ENCODE data around the gene ARFRP1. TPM values are rescaled to one million over a fixed set of nuclear protein-coding genes. Genes with fewer than 3 reads are reported as not detected.
"Not testable (repeated sequence)": the region's sequence is repeated elsewhere in the genome, so short reads cannot be mapped to it uniquely, and the experiment has no call there.

ARFRP1 gene
- total RNA-seq, 4 donors from 2014 or later: 43.6 to 52.1 (median 46.7) TPM

GRCh38 chr20:63732118-63733095 is 24.6 kb upstream of the ARFRP1 start:
- H3K4me1 ChIP-seq: peaks cover 17% of the 10 kb centered on the region in 2 donors
- H3K4me3 ChIP-seq (replicated peaks in 1 of 3): no peak overlapping the region
- TF ChIP-seq CTCF (IDR thresholded peaks at IDR 0.05): no peak
- no peak for TF ChIP-seq POLR2A (IDR thresholded peaks at IDR 0.05)
- H3K27ac ChIP-seq: no peak overlapping the region
- WGBS, 2 donors: 87 to 88% methylated on average over 38 of the region's 38 CpGs
- intact Hi-C loops (cut with DNase I): no loop called here
- H3K27me3 ChIP-seq: no peaks in the 10 kb centered on the region
- no peak for DNase-seq
- no peaks in the 10 kb centered on the region for H3K9me3 ChIP-seq
- peaks cover 14 to 25% of the 10 kb centered on the region in 2 donors for H3K36me3 ChIP-seq

DNA sequence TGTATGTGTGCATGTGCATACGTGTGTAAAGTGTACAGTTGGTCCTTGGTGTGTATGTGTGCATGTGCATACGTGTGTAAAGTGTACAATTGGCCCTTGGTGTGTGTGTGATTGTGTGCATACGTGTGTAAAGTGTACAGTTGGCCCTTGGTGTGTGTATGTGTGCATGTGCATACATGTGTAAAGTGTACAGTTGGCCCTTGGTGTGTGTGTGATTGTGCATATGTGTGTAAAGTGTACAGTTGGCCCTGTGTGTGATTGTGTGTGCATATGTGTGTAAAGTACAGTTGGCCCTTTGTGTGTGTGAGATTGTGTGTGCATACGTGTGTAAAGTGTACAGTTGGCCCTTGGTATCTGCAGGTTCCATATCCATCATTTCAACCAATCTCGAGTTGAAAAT is 23.6 kb upstream of the ARFRP1 start:
- no peak for TF ChIP-seq POLR2A (IDR thresholded peaks at IDR 0.05)
- no peak for TF ChIP-seq CTCF (IDR thresholded peaks at IDR 0.05)
- Histone ChIP-seq H3K27ac (no peak overlapping the region), H3K4me1 (peaks cover 17 to 20% of the 10 kb centered on the region in 2 donors), H3K9me3 (no peaks in the 10 kb centered on the region), H3K4me3 (replicated peaks in 1 of 3) (no peak overlapping the region), H3K36me3 (peaks cover 14 to 25% of the 10 kb centered on the region in 2 donors), H3K27me3 (no peaks in the 10 kb centered on the region)
- intact Hi-C loops (cut with DNase I): no loop called here
- WGBS, 2 donors: 80 to 86% methylated on average over 5 of the region's 5 CpGs
- DNase-seq: no peak

GRCh38 chr20:63730189-63730733 is 22.5 kb upstream of the ARFRP1 start:
- H3K27ac ChIP-seq; DNase-seq; H3K4me3 ChIP-seq (replicated peaks in 1 of 3); H3K9me3 ChIP-seq; intact Hi-C loops (cut with DNase I); H3K27me3 ChIP-seq: not testable (repeated sequence)
- H3K4me1 ChIP-seq: peaks cover 17 to 20% of the 10 kb centered on the region in 2 donors
- peaks cover 13 to 20% of the 10 kb centered on the region in 2 donors for H3K36me3 ChIP-seq
- WGBS, 2 donors: 90 to 96% methylated on average over 18 of the region's 18 CpGs

GRCh38 chr20:63722967-63723622 is 15.3 kb upstream of the ARFRP1 start:
- DNase-seq; intact Hi-C loops (cut with DNase I); H3K4me3 ChIP-seq (replicated peaks in 1 of 3); H3K36me3 ChIP-seq; H3K27ac ChIP-seq; H3K9me3 ChIP-seq; H3K27me3 ChIP-seq: not testable (repeated sequence)
- H3K4me1 ChIP-seq: peaks cover 5 to 10% of the 10 kb centered on the region in 2 donors
- 84 to 85% methylated on average over 2 of the region's 2 CpGs for WGBS, 2 donors

DNA sequence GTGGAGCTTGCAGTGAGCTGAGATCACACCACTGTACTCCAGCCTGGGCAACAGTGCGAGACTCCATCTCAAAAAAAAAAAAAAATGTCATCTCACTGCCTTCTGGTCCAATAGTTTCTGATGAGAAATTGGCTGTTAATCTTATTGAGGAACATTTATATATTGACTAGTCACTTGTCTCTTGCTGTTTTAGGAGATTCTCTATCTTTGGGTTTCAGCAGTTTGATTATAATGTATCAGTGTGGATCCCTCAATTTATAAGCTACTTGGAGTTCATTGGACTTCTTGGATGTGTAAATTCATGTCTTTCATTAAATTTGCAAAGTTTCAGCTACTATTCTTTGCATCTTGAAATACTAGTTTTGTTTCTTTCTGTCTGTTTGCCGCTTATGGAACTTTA is 11.2 kb upstream of the ARFRP1 start:
- WGBS, 2 donors: 96 to 100% methylated on average over 2 of the region's 2 CpGs
- DNase-seq: no peak
- TF ChIP-seq POLR2A (IDR thresholded peaks at IDR 0.05) (no peak), CTCF (IDR thresholded peaks at IDR 0.05) (no peak)
- Histone ChIP-seq H3K9me3 (no peaks in the 10 kb centered on the region), H3K4me1 (no peaks in the 10 kb centered on the region), H3K27me3 (no peaks in the 10 kb centered on the region), H3K27ac (no peak overlapping the region), H3K4me3 (replicated peaks in 1 of 3) (no peak overlapping the region), H3K36me3 (peaks cover 14% of the 10 kb centered on the region in 2 donors)
- intact Hi-C loops (cut with DNase I): no loop called here
